HEK293 (cell line): ENCODE data around the gene FKBP7.

Source experiments
- CTCF ChIA-PET: fragments of 350-600 bp; formaldehyde crosslinking; extraction: SDS; loops from one replicate; lab custom pipeline; 2021; ENCODE audit warnings: antibody characterized with exemption; lab: Yijun Ruan, JAX
- POLR2A ChIA-PET: fragments of 300-600 bp; formaldehyde crosslinking; extraction: SDS; loops from one replicate; lab custom pipeline; 2020; ENCODE audit warnings: antibody characterized with exemption, inconsistent platforms; lab: Yijun Ruan, JAX
- H3K27ac ChIP-seq: fragments of 200-500 bp; sonication (Bioruptor generic); 2 replicates; pipeline ENCODE4 v1.5.1; 2014; ENCODE audit warnings: low read depth, low read length, control low read depth, inconsistent platforms; ENCODE audit errors: extremely low read depth
- H3K36me3 ChIP-seq, 2 experiments: fragments of 200-500 bp in 1 of 2; sonication (Bioruptor generic) in 1 of 2; 1 replicate in 1 of 2; 2 replicates in 1 of 2; pipeline ENCODE4 v1.5.1; 2014 to 2017; ENCODE audit warnings: inconsistent platforms in 2 of 2, low read length in 2 of 2; ENCODE audit not compliant: control insufficient read depth in 2 of 2, insufficient read depth in 1 of 2
- H3K4me1 ChIP-seq: fragments of 200-500 bp; sonication (Bioruptor generic); 2 replicates; pipeline ENCODE4 v1.5.1; 2014; ENCODE audit warnings: mild to moderate bottlenecking, low read length, inconsistent platforms; ENCODE audit not compliant: control insufficient read depth, insufficient read depth
- H3K4me3 ChIP-seq: 2 replicates; pipeline ENCODE4 v1.5.1; 2011; ENCODE audit warnings: low read depth, mild to moderate bottlenecking, control low read depth, low read length, moderate library complexity
- H3K9me3 ChIP-seq: fragments of 200-500 bp; sonication (Bioruptor generic); 2 replicates; pipeline ENCODE4 v1.5.1; 2014; ENCODE audit warnings: low read depth, low read length, inconsistent platforms; ENCODE audit not compliant: control insufficient read depth, insufficient read depth
- BCL11B ChIP-seq: fragments of 450-650 bp; formaldehyde crosslinking; IDR thresholded peaks from 2 replicates; pipeline ENCODE4 v1.5.1; 2016; ENCODE audit warnings: low read depth, missing biosample characterization, missing genetic modification characterization
- FEZF1 ChIP-seq: fragments of 450-650 bp; formaldehyde crosslinking; IDR thresholded peaks from 2 replicates; pipeline ENCODE4 v1.5.1; 2016; ENCODE audit warnings: missing biosample characterization, missing genetic modification characterization
- IKZF3 ChIP-seq: fragments of 450-650 bp; IDR thresholded peaks from 2 replicates; pipeline ENCODE4 v1.5.0; 2018; ENCODE audit warnings: missing biosample characterization, mild to moderate bottlenecking, missing genetic modification characterization, moderate library complexity
- SALL2 ChIP-seq: fragments of 450-650 bp; formaldehyde crosslinking; IDR thresholded peaks from 2 replicates; pipeline ENCODE4 v1.5.0; 2017; ENCODE audit warnings: missing biosample characterization, mild to moderate bottlenecking, missing genetic modification characterization, borderline replicate concordance
- ZBTB7A ChIP-seq: fragments of 450-650 bp; formaldehyde crosslinking; IDR thresholded peaks from 2 replicates; pipeline ENCODE4 v1.5.1; 2016; ENCODE audit warnings: low read depth, missing biosample characterization, missing genetic modification characterization
- ZFP69B ChIP-seq: fragments of 450-650 bp; formaldehyde crosslinking; IDR thresholded peaks from 2 replicates; pipeline ENCODE4 v1.5.1; 2016; ENCODE audit warnings: missing biosample characterization, missing genetic modification characterization
- ZNF146 ChIP-seq: fragments of 450-650 bp; formaldehyde crosslinking; IDR thresholded peaks from 2 replicates; pipeline ENCODE4 v1.5.1; 2016; ENCODE audit warnings: missing biosample characterization, missing genetic modification characterization
- ZNF354C ChIP-seq: fragments of 450-650 bp; formaldehyde crosslinking; IDR thresholded peaks from 2 replicates; pipeline ENCODE4 v1.5.1; 2016; ENCODE audit warnings: missing biosample characterization, missing genetic modification characterization, low read depth, borderline replicate concordance
- ZNF37A ChIP-seq: fragments of 450-650 bp; IDR thresholded peaks from 2 replicates; pipeline ENCODE4 v1.5.1; 2018; ENCODE audit warnings: missing biosample characterization, missing genetic modification characterization
- ZNF514 ChIP-seq: fragments of 450-650 bp; formaldehyde crosslinking; IDR thresholded peaks from 2 replicates; pipeline ENCODE4 v1.5.1; 2016; ENCODE audit warnings: missing biosample characterization, missing genetic modification characterization
- ZNF521 ChIP-seq: fragments of 450-650 bp; formaldehyde crosslinking; IDR thresholded peaks from 2 replicates; pipeline ENCODE4 v1.5.1; 2017; ENCODE audit warnings: missing biosample characterization, mild to moderate bottlenecking, missing genetic modification characterization
- ZNF544 ChIP-seq: fragments of 450-650 bp; formaldehyde crosslinking; IDR thresholded peaks from 2 replicates; pipeline ENCODE4 v1.5.0; 2017; ENCODE audit warnings: missing biosample characterization, missing genetic modification characterization
- ZNF701 ChIP-seq: fragments of 450-650 bp; formaldehyde crosslinking; IDR thresholded peaks from 2 replicates; pipeline ENCODE4 v1.5.1; 2016; ENCODE audit warnings: missing biosample characterization, missing genetic modification characterization
- ZNF777 ChIP-seq: fragments of 450-650 bp; formaldehyde crosslinking; IDR thresholded peaks from 2 replicates; pipeline ENCODE4 v1.5.1; 2017; ENCODE audit warnings: missing biosample characterization, missing genetic modification characterization, borderline replicate concordance
- ZNF791 ChIP-seq: fragments of 450-650 bp; formaldehyde crosslinking; IDR thresholded peaks from 2 replicates; pipeline ENCODE4 v1.5.1; 2016; ENCODE audit warnings: missing biosample characterization, missing genetic modification characterization
- TF ChIP-seq, protein P1 (sequence below): IDR thresholded peaks from 2 replicates; pipeline ENCODE4 v1.6.1; 2011; ENCODE audit warnings: mild to moderate bottlenecking, low read depth, low read length, borderline replicate concordance
- TF ChIP-seq, protein P2 (sequence below): fragments of 450-650 bp; formaldehyde crosslinking; IDR thresholded peaks from 2 replicates; pipeline ENCODE4 v1.5.1; 2016; ENCODE audit warnings: missing biosample characterization, missing genetic modification characterization
- TF ChIP-seq, protein P3 (sequence below): fragments of 450-650 bp; formaldehyde crosslinking; IDR thresholded peaks from 2 replicates; pipeline ENCODE4 v1.5.1; 2016; ENCODE audit warnings: missing biosample characterization, missing genetic modification characterization, low read depth
- TF ChIP-seq, protein P4 (sequence below): fragments of 450-650 bp; formaldehyde crosslinking; IDR thresholded peaks from 2 replicates; pipeline ENCODE4 v1.5.1; 2016; ENCODE audit warnings: missing biosample characterization, missing genetic modification characterization

FKBP7 gene

DNA sequence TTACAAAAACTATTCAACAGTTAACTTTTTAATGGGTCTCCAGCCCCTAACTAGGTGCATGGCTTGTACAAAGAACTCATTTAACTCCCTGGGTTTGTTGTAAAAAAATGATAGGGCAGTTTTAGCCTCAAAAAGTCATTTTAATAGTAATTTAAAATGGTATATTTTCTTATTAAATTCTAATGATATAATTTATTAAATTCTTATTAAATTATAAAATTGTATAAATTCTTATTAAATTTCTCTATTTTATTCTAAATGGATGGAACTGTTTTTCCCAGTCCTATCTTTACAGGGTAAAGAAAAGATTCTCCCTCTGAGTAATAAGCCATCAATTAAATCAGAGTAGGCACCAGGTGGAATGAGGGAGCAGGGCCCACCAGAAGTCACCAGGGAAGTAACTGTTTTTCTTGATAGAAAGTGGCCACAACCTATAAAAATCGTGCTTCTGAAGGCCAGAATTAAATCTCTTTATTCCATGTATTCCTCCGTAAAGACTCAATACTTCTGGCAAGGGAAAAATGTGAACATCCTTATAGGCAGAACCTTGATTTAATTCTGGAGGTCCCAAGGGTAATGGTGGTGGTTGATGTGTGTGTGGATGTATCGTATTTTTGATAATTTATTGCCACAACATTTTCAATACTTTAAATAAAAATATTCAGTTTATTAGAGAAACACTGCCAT is 814 bp downstream of the FKBP7 start:
- no peak overlapping the region; the same call in 1 of the 2 replicates for H3K27ac ChIP-seq
- CTCF ChIA-PET = no interaction called here
- POLR2A ChIA-PET = no interaction called here

DNA sequence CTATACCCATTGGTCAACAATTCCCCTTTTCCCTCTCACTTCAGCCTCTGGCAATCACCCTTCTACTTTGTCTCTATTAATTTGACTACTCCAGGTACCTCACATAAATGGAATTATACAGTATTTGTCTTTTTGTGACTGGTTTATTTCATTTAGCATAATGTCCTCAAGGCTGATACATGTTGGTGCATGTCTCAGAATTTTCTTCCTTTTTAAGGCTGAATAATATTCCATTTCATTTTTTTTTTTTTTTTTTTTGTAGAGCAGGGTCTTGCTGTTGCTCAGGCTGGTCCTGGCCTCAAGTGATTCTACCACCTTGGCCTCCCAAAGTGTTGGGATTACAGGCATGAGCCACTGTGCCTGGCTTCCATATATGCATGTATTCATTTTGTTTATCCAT is 1.9 kb downstream of the FKBP7 start:
- ChIA-PET POLR2A (interaction anchor here (1.2 kb wide), 1 partner anchor 26 kb away, joined by 7 read pairs; the partner anchor contains the start of genes PJVK and PRKRA), CTCF (no interaction called here)
- Histone ChIP-seq H3K4me1 (peaks cover 5% of the 10 kb centered on the region; the same call in 1 of the 2 replicates), H3K27ac (no peak overlapping the region), H3K4me3 (no peak overlapping the region), H3K36me3 (no peaks in the 10 kb centered on the region), H3K9me3 (no peaks in the 10 kb centered on the region)
- no peak for TF ChIP-seq ZNF354C (tag by site-specific recombination)
- TF ChIP-seq ZNF791 (tag by site-specific recombination) = no peak
- no peak for TF ChIP-seq ZNF544 (tag by site-specific recombination)
- TF ChIP-seq, protein P1, sequence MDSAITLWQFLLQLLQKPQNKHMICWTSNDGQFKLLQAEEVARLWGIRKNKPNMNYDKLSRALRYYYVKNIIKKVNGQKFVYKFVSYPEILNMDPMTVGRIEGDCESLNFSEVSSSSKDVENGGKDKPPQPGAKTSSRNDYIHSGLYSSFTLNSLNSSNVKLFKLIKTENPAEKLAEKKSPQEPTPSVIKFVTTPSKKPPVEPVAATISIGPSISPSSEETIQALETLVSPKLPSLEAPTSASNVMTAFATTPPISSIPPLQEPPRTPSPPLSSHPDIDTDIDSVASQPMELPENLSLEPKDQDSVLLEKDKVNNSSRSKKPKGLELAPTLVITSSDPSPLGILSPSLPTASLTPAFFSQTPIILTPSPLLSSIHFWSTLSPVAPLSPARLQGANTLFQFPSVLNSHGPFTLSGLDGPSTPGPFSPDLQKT = no peak
- TF ChIP-seq, protein P2, sequence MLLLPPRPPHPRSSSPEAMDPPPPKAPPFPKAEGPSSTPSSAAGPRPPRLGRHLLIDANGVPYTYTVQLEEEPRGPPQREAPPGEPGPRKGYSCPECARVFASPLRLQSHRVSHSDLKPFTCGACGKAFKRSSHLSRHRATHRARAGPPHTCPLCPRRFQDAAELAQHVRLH (tag by site-specific recombination) = 0 out of 2 replicates have a peak, but pooled peaks have one; percentile 17
- no peak for TF ChIP-seq FEZF1 (tag by site-specific recombination)
- TF ChIP-seq ZNF777 (tag by site-specific recombination) = no peak
- peak; percentile 94 for TF ChIP-seq ZNF146 (tag by site-specific recombination)
- no peak for TF ChIP-seq ZNF514 (tag by site-specific recombination)
- no peak for TF ChIP-seq ZBTB7A

More for the DNA sequence above, 814 bp downstream of the FKBP7 start:
- TF ChIP-seq, protein P3, sequence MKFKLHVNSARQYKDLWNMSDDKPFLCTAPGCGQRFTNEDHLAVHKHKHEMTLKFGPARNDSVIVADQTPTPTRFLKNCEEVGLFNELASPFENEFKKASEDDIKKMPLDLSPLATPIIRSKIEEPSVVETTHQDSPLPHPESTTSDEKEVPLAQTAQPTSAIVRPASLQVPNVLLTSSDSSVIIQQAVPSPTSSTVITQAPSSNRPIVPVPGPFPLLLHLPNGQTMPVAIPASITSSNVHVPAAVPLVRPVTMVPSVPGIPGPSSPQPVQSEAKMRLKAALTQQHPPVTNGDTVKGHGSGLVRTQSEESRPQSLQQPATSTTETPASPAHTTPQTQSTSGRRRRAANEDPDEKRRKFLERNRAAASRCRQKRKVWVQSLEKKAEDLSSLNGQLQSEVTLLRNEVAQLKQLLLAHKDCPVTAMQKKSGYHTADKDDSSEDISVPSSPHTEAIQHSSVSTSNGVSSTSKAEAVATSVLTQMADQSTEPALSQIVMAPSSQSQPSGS = no peak
- no peak for TF ChIP-seq ZNF37A (tag by site-specific recombination)
- TF ChIP-seq IKZF3 (tag by site-specific recombination) = no peak
- TF ChIP-seq BCL11B = no peak
- TF ChIP-seq ZNF701 (tag by site-specific recombination) = no peak
- TF ChIP-seq SALL2 = no peak
- TF ChIP-seq ZNF521 (tag by site-specific recombination) = no peak
- TF ChIP-seq, protein P4, sequence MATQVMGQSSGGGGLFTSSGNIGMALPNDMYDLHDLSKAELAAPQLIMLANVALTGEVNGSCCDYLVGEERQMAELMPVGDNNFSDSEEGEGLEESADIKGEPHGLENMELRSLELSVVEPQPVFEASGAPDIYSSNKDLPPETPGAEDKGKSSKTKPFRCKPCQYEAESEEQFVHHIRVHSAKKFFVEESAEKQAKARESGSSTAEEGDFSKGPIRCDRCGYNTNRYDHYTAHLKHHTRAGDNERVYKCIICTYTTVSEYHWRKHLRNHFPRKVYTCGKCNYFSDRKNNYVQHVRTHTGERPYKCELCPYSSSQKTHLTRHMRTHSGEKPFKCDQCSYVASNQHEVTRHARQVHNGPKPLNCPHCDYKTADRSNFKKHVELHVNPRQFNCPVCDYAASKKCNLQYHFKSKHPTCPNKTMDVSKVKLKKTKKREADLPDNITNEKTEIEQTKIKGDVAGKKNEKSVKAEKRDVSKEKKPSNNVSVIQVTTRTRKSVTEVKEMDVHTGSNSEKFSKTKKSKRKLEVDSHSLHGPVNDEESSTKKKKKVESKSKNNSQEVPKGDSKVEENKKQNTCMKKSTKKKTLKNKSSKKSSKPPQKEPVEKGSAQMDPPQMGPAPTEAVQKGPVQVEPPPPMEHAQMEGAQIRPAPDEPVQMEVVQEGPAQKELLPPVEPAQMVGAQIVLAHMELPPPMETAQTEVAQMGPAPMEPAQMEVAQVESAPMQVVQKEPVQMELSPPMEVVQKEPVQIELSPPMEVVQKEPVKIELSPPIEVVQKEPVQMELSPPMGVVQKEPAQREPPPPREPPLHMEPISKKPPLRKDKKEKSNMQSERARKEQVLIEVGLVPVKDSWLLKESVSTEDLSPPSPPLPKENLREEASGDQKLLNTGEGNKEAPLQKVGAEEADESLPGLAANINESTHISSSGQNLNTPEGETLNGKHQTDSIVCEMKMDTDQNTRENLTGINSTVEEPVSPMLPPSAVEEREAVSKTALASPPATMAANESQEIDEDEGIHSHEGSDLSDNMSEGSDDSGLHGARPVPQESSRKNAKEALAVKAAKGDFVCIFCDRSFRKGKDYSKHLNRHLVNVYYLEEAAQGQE (tag by site-specific recombination) = no peak
- 0 out of 2 replicates have a peak, but pooled peaks have one; percentile 30 for TF ChIP-seq ZFP69B (tag by site-specific recombination)
- no peaks in the 10 kb centered on the region for H3K36me3 ChIP-seq
- no peaks in the 10 kb centered on the region for H3K9me3 ChIP-seq
- H3K4me3 ChIP-seq = peak overlapping the region; percentile 65
- H3K4me1 ChIP-seq = peaks cover 5% of the 10 kb centered on the region; the same call in 1 of the 2 replicates
